ENCODE measurements around the gene PADI4. TPM values are rescaled to one million over a fixed set of nuclear protein-coding genes. Genes with fewer than 3 reads are reported as not detected.
"Not testable (repeated sequence)": the region's sequence is repeated elsewhere in the genome, so short reads cannot be mapped to it uniquely, and the experiment has no call there.

PADI4 gene
- total RNA-seq, 1 donor from 2014 or later = 0.48 TPM

DNA sequence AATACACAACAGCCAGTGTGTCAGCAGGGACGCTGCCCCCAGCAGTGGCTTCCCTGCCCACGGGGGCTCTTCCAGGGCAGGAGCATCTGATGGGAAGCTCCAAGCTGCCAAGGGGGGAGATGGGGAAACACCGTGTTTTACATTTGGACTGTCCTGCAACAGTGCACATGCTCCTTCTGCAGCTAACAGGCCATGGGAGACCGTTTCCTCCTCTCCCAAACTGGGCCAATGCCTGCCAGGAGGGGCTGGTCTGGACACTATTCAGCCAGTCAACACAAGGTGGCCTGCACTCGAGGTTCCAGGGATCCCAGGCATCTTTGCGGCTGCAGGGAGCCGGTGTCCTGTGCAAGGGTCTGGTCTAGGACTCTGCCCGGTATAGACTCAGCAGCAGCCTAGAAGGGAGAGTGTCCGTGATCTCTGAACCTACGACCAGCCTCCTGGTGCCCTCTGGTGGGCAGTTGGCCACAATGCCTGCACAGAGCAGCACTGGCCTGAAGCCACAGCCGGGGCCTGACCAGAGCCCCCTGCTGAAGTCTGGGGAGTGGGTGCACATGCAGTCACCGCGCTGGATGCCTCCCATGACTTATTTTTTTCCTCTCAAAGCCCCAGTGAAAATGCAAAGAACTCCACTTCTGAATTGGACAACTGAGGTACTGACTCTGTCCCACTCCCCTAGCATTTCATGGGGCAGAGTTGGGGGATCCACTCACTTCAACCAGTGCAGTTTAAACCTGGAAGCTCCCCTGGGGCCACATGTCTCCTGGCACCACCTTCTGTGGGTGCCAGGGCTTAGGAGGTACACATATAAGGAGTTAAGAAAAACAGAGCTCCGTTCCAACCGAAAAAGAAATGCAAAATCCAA lies 98.1 kb downstream of the PADI4 start:
- DNase-seq = peak; percentile 74
- intact Hi-C loops (cut with DNase I) = loop anchor here (5.0 kb wide), 1 partner anchor 279 kb away; no protein-coding TSS in a partner anchor

DNA sequence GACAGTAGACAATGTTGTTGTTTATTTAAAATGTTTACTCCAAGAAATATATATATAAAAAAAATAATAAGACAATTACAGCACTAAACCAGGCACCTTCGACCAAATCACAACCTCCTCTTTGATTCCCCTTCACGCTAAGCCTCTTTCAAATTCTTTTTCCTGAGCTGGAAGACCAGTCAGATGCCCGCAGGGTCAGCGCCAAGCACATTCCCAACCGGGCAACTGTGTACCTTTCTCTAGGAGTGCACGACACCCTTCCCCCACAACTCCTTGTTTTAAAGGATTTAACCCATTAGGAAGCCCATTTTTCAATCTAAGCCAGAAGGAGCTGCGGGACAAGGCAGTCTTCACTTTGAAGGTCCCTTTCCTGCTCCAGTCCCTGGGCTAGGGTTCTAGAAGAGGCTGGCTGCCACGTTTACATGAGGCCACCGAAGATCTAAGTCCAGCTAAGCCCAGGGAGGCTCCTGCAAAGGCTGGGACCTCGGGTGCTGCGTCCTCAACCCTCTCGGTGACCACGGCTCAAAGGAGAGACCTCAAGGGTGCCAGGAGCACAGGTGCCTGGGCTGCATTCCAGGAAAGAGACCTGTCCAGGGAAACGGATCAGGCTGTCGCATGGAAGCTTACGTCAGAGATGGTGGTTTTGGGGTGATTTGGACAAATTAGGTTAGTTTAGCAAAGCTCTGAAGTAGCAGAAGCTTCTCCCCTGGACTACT lies 98.9 kb downstream of the PADI4 start:
- intact Hi-C loops (cut with DNase I) = loop anchor here (5.0 kb wide), 1 partner anchor 280 kb away; no protein-coding TSS in a partner anchor
- DNase-seq; ATAC-seq (ENCODE audit: poor library complexity): not testable (repeated sequence)

More for the DNA sequence above, 98.1 kb downstream of the PADI4 start:
- ATAC-seq (ENCODE audit: poor library complexity) = peak; percentile 88

DNA sequence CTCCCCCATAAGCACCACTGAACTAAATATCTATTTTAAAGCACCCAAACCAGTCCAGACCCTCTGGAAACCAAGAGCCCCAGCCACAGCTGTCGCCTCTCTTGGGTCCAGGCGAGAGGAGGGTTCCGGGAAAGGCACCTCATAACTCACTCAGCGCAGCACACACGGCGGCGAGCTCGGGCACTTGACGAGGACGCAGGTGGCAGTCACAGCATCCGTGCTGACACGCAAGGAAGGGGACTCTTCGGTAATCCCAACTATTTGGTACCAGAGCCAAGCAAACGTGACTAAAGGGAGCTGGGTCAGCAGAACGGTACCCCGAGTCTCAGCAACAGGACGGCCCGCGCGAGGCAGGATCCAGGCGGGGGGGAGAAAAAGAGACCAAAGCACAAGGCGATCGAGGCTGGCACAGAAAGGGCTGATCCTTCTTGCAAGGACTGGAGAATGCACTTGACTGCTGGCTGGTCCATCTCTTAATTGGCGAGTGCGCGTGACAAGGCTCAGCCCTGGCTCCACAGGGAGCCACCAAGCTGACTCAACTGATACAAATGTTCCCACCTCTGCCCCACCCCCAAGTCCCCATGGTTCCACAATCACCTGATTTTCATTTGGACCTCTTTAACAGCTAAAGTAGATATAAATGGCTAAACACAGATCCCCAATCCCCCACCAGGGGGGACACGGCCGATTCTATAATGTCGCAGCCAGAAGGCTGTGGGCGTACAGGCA lies 100.0 kb downstream of the PADI4 start:
- intact Hi-C loops (cut with DNase I) = loop anchor here (5.0 kb wide), 1 partner anchor 281 kb away; no protein-coding TSS in a partner anchor
- not testable (repeated sequence) for ATAC-seq (ENCODE audit: poor library complexity); DNase-seq

DNA sequence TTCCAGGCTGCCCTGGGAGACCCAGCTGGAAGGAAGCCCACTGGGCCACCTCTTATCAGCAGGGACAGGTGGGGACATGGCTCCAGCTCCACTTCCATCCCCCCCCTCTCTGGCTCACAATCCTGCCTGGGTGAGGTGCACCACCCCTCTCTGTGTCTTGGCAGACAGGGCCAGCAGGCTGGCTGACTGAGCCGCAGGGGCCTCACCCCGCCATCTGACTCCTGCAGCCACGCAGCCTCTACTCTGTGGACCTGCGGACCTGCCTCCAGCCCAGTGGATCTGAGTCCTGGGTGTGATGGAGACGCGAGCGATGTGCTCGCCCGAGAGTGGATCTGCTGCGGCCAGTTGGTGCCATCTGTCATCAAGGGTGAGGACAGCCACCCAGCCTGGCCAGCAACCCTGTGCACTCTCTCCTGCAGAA lies 101.4 kb downstream of the PADI4 start:
- peak; percentile 63 for DNase-seq
- intact Hi-C loops (cut with DNase I) = loop anchor here (5.0 kb wide), 1 partner anchor 282 kb away; no protein-coding TSS in a partner anchor
- ATAC-seq (ENCODE audit: poor library complexity) = peak; percentile 69

DNA sequence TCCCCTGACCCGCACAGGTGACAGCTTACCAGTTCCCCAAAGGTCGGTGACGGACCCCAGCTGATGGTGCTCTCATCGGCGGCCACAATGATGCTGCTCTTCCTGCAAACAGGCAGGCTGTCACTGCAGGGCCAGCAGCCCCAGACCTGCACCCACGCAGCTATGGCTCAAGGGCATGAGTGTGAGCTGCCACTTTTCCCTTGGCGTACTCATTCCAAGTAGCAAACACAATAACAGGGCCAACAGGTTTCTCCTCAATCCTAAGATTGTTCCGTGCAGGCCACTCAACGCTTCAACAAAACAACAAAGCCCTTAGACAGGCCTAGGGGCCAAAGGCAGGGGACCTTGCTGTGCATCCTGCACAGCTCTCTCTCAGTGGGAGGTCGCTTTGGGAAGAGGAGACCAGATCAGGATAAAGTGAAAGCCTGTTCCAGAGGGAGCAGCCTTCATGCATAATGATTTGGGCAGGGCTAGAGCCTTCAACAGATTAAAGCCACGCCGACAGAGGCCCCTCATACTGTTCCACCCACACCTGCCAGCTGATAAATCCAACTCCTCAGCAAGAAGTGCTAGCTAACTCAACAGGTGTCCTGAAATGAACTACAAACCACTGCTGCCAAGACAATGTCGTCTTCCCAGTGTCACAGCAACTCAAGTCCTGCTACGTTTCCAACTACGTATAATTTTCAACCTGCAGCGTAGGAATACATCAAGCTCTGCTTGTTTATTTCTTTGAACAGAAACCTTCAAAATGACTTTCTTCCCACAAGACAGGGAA lies 104.3 kb downstream of the PADI4 start:
- peak; percentile 54 for ATAC-seq (ENCODE audit: poor library complexity)
- no peak for DNase-seq
- intact Hi-C loops (cut with DNase I) = no loop called here

Small RNAs within 50 kb of the gene (microRNA-seq; reads per million reads assigned to microRNA genes)
- not detected for gene MIR3972

Other genes with a start within 250 kb of the PADI4 start
- 0.46 TPM for gene PADI2, start 188.7 kb upstream of the PADI4 start, total RNA-seq
- not detected for gene PADI1, start 103.1 kb upstream of the PADI4 start, total RNA-seq
- not detected for gene PADI3, start 59.1 kb upstream of the PADI4 start, total RNA-seq
- gene PADI6, start 64.0 kb downstream of the PADI4 start, total RNA-seq = not detected
- gene RCC2, start 131.5 kb downstream of the PADI4 start, total RNA-seq = 11.3 TPM
- 55.6 TPM for gene ARHGEF10L, start 231.5 kb downstream of the PADI4 start, total RNA-seq